Islet of Langerhans (tissue), 1 donor: ENCODE data around the gene ALDH2.
"Not testable (repeated sequence)": the region's sequence is repeated elsewhere in the genome, so short reads cannot be mapped to it uniquely, and the experiment has no call there.

Source experiments
- FAIRE-seq: peaks from one replicate; lab custom pipeline; 2011; peaks lifted over from hg19 to GRCh38; lab: Jason Lieb, UNC

ALDH2 gene

DNA sequence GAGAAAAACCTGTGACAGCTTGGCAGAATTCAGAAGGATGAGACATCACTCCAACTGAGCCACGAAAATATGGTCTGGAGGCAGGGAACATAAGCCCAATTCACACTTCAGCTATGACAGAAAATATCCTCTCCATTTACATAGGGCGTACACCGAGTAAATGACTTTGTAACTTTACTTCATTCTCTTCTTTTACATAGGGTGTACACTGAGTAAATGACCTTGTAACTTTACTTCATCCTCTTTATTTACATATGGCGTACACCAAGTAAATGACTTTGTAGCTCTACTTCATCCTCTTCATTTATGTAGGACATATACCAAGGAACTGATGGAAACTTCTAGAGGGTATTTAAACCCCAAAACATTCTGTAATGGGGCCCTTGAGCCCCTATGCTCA is 61.2 kb downstream of the ALDH2 start:
- FAIRE-seq = no peak

DNA sequence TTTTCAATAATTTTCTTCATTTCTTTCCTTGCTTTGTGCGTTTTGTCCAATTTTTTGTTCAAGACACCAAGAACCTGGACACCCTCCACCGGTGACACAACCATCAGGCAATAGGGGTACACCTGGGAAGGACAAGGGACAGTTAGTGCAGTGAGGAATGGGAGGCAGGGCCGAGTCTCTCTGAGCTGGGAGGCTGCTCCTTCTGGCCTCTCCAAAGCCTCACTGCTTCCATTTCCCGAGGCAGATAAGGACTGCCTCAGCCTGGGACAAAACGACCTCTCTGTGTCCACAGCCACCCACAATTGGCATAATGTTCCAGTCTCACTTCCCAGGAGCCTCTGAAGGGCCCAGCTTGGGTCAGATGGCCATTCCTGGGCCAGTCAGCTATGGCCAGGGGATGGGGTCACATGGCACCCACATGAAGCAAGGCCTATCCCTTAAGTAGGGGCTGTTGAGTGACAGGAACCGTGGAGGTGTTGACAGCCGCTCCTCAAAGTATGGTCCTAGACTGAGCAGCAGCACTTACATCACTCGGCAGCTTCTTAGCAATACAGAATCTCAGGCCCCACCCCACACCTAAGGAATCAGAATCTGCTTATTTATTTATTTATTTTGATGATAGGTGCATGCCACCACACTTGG is 61.7 kb downstream of the ALDH2 start:
- no peak for FAIRE-seq

DNA sequence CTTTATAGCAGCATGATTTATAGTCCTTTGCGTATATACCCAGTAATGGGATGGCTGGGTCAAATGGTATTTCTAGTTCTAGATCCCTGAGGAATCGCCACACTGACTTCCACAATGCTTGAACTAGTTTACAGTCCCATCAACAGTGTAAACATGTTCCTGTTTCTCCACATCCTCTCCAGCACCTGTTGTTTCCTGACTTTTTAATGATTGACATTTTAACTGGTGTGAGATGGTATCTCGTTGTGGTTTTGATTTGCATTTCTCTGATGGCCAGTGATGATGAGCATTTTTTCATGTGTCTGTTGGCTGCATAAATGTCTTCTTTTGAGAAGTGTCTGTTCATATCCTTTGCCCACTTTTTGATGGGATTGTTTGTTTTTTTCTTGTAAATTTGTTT is 62.9 kb downstream of the ALDH2 start:
- not testable (repeated sequence) for FAIRE-seq

DNA sequence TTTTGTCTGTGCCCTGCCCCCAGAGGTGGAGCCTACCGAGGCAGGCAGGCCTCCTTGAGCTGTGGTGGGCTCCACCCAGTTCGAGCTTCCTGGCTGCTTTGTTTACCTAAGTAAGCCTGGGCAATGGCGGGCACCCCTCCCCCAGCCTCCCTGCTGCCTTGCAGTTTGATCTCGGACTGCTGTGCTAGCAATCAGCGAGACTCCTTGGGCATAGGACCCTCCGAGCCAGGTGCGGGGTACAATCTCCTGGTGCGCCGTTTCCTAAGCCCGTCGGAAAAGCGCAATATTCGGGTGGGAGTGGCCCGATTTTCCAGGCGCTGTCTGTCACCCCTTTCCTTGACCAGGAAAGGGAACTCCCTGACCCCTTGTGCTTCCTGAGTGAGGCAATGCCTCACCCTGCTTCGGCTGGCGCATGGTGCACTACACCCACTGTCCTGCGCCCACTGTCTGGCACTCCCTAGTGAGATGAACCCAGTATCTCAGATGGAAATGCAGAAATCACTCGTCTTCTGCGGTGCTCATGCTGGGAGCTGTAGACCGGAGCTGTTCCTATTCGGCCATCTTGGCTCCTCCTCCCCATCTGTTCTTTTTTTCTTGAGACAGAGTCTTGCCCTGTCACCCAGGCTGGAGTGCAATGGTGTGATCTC is 68.1 kb downstream of the ALDH2 start:
- FAIRE-seq = not testable (repeated sequence)

DNA sequence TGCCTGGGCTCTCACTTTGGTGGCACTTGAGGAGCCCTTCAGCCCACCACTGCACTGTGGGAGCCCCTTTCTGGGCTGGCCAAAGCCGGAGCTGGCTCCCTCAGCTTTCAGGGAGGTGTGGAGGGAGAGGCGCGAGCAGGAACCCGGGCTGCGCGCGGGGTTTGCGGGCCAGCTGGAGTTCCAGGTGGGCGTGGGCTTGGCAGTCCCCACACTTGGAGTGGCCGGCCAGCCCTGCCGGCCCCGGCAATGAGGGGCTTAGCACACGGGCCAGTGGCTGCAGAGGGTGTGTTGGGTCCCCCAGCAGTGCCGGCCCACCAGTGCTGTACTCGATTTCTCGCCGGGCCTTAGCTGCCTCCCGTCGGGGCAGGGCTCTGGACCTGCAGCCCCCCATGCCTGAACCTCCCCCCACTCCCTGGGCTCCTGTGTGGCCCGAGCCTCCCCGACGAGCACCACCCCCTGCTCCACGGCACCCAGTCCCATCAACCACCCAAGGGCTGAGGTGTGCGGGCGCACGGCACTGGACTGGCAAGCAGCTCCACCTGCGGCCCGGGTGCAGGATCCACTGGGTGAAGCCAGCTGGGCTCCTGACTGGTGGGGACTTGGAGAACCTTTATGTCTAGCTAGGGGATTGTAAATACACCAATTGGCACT is 68.9 kb downstream of the ALDH2 start:
- not testable (repeated sequence) for FAIRE-seq

DNA sequence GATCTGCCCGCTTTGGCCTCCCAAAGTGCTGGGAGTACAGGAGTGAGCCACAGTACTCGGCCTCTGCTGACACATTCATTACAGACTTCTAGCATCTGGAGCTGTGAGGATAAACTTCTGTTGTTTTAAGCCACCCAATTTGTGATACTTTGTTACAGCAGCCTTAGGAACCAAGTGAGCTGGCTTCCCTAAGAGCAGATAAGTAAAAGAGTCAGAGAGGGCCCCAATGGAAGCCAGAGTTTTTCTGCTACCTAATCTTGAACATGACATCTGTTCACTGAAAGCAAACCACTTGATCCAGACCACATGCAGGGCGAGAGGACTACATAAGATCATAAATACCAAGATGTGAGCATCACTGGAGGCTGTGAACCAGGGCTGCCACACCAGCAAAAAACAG is 71.6 kb downstream of the ALDH2 start:
- no peak for FAIRE-seq

DNA sequence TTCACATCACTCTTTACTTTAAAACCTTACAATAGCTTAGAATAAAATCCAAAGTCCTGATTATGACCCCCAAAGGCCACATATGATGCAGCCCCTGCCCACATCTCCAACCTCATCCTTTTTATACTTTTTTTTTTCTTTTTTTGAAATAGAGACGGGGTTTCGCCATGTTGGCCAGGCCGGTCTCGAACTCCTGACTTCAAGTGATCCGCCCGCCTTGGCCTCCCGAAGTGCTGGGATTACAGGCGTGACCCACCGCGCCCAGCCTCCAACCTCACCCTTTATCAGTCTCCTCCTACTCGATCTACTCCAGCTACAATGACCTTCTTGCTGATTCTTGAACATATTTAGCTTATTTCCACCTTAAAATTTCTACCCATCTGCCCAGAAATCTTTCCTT is 74.1 kb downstream of the ALDH2 start:
- FAIRE-seq = no peak

DNA sequence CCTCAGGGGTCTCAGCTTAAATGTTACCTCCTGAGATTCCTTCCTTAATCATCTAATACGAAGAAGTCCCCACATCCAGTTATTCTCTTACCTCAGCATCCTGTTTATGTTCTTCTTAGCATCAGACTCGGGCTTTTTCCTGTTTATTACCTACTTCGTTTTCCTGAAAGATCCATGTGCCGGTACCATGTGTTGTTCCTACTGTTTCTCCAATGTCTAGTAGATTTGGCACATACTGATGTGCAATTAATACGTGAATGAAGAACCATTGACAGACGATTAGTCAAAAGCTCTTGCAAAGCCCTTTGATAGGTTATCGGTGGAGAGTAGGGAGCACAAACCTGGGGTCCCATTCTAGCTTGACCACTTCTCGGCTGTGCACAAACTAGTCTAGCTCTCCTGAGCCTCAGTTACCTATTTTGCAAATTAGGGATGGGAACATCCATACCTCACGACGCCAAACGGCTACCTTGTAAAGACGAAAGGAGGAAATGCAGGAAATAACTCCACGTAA is 74.6 kb downstream of the ALDH2 start:
- FAIRE-seq = no peak

DNA sequence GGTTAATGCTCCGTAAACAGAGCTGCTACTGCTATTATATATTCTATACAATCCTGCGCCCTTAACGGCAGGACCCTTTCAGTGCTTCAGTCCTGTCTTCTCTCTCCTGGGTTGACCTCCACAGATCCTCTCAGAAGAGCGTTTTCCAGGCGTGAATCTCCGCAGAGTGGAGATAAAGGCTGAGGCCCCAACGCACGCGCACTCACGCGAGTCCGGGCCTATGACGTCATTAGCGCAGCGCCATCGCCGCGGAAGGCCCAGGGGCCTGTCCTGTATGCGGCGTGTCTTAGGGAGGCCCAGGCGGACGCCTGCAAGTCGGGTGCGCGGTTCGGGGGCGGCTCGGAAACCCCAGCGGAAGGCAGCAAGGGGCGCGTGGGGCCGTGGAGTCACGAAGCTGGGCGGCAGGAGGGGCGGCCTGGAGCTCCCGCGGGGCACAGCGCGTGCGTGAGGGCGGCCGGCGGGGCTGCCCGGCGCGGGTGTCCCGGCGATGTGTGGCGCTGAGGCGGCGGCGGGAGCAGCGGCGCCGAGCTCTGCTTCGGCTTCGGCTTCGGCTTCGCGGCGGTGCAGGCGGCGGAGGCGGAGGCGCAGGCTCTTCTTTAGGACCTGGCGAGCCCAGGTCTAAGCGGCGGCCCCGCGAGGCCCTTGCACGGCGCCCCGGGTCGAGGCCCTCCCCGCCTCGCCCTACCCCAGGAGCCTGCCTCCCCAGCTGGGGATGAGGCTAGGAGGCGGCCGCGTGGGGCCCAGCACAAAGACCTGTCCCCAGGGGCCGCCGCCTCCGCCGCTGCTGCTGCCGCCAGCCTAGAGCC is 75.2 kb downstream of the ALDH2 start, which contains the start of gene MAPKAPK5:
MAPKAPK5 (plus strand) TSS at position 479 of the 806 bp plus-strand sequence. CDS start 506 bp downstream, outside the sequence.
- FAIRE-seq = no peak

DNA sequence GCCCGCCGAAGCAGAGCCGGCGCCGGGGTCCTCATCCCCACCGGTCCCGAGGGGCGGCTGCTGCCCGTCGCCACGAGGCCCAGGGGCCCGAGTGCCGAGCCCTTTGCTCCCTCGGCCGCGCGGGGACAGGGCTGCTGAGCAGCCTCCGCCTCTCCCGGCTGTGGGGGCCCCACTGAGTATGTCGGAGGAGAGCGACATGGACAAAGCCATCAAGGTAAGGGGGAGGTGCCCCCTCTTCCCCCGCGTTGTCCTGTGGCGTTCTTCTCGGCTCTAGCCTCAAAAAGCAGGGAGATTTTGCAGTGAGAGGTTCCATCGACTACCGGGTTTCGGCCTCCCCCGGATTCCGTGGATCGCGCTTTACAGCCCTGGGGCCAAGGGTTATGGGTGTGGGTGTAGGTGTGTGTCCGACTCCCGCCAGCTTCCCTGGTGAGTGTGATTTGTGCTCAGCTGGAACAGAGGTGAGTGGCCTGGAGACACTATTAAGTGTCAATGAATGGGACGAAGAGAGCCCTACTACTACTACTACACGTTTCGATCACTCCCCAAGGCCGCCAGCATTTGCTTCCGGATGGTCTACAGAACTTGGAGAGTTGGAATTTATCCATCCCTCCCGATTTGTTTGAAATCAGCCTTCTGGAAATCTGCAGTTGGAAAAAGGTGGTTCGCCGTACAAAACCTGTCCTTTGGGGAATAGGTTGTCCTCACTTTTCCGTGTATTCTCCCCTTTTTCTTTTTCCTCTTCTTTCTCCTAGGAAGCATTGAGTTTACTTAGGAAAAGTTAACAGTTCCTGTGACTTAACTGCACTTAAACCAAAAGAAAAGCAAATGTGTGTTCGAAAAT is 76.0 kb downstream of the ALDH2 start:
- no peak for FAIRE-seq

DNA sequence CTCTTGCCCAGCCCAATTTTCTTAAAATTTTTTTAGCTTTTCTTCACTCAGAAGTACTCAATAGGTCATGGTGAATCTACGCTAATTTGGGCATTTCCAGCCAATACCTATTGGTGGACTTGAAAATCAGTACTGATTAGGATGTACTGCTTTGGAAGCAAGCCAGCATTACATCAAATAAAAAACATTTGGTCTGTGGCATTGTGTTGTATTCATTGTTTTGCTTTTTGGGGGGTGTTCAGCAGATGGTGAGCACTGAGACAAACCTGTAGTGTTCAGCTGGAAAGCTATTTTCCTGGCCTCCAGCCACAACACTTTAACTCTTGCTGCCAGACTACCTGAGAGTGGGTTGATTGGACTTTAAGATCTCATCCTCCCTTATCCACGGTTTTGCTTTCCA is 79.3 kb downstream of the ALDH2 start:
- no peak for FAIRE-seq

DNA sequence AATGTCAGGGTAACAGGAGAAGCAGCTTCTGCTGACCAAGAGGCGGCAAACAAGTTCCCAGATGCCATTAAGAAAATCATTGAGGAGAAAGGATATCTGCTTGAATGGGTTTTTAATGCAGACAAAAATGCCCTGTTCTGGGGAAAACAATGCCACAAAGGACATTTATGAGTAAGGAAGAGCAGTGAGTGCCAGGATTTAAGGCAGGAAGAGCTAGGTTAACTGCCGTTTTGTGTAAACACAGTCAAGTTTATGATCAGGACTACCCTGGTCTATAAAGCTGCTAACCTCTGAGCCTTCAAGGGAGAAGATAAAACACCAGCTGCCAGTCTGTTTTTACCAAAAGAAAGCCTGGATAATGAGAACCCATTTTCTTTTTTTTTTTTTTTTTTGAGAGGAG is 83.8 kb downstream of the ALDH2 start:
- FAIRE-seq = no peak

DNA sequence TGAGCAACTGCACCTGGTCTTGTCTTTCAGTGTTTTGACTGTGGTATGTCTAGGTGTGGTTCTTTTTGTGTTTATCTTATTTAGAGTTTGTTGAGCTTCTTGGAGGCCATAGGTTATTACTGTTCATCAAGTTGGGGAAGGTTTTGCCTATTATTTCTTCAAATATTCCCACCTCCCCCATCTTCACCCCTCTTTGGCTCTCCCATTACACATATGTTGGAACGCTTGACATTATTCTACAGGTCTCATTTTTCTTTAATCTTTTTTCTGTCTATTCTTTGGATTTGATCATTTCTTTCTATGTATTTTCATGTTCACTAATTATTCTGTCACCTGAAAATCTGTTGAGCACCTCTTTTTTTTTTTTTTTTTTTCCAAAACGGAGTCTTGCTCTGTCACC is 91.5 kb downstream of the ALDH2 start:
- no peak for FAIRE-seq

DNA sequence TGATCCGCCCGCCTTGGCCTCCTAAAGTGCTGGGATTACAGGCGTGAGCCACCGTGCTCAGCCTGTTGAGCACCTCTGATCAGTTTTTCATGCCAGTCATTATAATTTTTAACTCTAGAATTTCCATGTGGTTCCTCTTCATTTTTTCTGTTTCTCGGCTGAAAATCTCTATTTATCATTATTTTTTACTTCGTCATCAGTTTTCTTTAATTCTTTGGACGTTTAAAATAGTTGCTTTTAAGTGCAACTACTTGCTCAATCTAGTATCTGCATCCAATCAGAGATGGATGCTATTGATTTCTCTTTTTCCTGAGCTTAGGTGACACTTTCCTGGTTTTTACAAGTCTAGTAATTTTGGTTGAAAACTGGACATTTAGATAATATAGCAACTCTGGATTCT is 92.0 kb downstream of the ALDH2 start:
- FAIRE-seq = no peak

DNA sequence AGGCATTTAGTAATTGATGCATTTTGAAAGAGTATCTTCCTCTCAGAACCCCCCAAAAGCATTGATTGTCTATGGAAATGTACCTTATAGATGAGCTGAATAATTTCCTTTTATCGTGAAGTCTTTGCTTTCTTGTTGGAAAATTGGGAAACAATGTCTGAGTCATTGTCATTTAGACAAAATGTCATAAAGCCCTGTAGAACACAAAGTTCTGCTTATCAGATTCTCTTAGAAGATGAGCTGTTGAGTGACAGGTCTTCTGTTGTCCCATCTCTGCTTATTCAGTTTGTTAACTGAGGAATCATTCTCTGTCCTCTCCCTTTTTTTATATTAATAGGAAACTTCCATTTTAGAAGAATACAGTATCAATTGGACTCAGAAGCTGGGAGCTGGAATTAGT is 98.2 kb downstream of the ALDH2 start:
- FAIRE-seq = no peak
